OCI-LY1 (cell line): Measurements from ENCODE around the gene BABAM2.

Source experiments
- H2AFZ ChIP-seq: fragments of 200-600 bp; sonication (generic), shearing (Covaris generic); 2 replicates; pipeline ENCODE4 v1.6.0; 2014; ENCODE audit warnings: antibody characterized with exemption, mild to moderate bottlenecking, low read length
- H3F3A ChIP-seq: fragments of 200-600 bp; sonication (generic), shearing (Covaris generic); 2 replicates; pipeline ENCODE4 v1.6.0; 2014; ENCODE audit warnings: mild to moderate bottlenecking, antibody characterized with exemption, low read length, moderate library complexity; ENCODE audit not compliant: insufficient read depth
- H3K27ac ChIP-seq: fragments of 200-600 bp; sonication (generic); 2 replicates; pipeline ENCODE4 v1.5.1; 2014; ENCODE audit warnings: low read length, mixed run types, mild to moderate bottlenecking, low read depth; ENCODE audit not compliant: poor library complexity, severe bottlenecking
- H3K27me3 ChIP-seq: fragments of 200-600 bp; sonication (generic); 2 replicates; pipeline ENCODE4 v1.6.0; 2014; ENCODE audit warnings: antibody characterized with exemption, mild to moderate bottlenecking, low read length, moderate library complexity; ENCODE audit not compliant: insufficient read depth
- H3K36me3 ChIP-seq: fragments of 200-600 bp; sonication (generic); 2 replicates; pipeline ENCODE4 v1.6.1; 2014; ENCODE audit warnings: mild to moderate bottlenecking, antibody characterized with exemption, low read length, moderate library complexity, mixed read lengths; ENCODE audit not compliant: insufficient read depth
- H3K4me1 ChIP-seq: fragments of 200-600 bp; sonication (generic); 2 replicates; pipeline ENCODE4 v1.5.1; 2014; ENCODE audit warnings: mild to moderate bottlenecking, low read length, moderate library complexity; ENCODE audit not compliant: insufficient read depth, severe bottlenecking
- H3K4me2 ChIP-seq: fragments of 200-600 bp; sonication (generic), shearing (Covaris generic); 2 replicates; pipeline ENCODE4 v1.6.1; 2014; ENCODE audit warnings: low read length
- H3K4me3 ChIP-seq: fragments of 200-600 bp; sonication (generic); 2 replicates; pipeline ENCODE4 v1.5.1; 2014; ENCODE audit warnings: low read length, low read depth, mild to moderate bottlenecking, mixed read lengths; ENCODE audit not compliant: poor library complexity, severe bottlenecking
- H3K79me2 ChIP-seq: fragments of 200-600 bp; shearing (Covaris generic); 2 replicates; pipeline ENCODE4 v1.6.1; 2016; ENCODE audit warnings: mixed run types, low read length, mixed read lengths; ENCODE audit not compliant: insufficient read depth
- H3K9ac ChIP-seq: fragments of 200-600 bp; sonication (generic), shearing (Covaris generic); 2 replicates; pipeline ENCODE4 v1.6.1; 2014; ENCODE audit warnings: mild to moderate bottlenecking, low read length, mixed read lengths
- H3K9me2 ChIP-seq: fragments of 200-600 bp; sonication (generic), shearing (Covaris generic); 2 replicates; pipeline ENCODE4 v1.6.1; 2014; ENCODE audit warnings: low read depth, mild to moderate bottlenecking, low read length, mixed read lengths
- H3K9me3 ChIP-seq: fragments of 200-600 bp; shearing (Covaris generic); 2 replicates; pipeline ENCODE4 v1.6.1; 2014; ENCODE audit warnings: low read length, mixed read lengths
- H4K20me1 ChIP-seq: fragments of 200-600 bp; sonication (generic), shearing (Covaris generic); 2 replicates; pipeline ENCODE4 v1.6.0; 2016; ENCODE audit warnings: mild to moderate bottlenecking, low read length; ENCODE audit not compliant: insufficient read depth
- CTCF ChIP-seq: fragments of 200-600 bp; sonication (generic), shearing (Covaris generic); IDR thresholded peaks from 2 replicates; pipeline ENCODE4 v1.5.1; 2017; ENCODE audit warnings: mild to moderate bottlenecking, antibody characterized with exemption, low read length, moderate library complexity, mixed read lengths
- EZH2 ChIP-seq: fragments of 200-600 bp; sonication (generic), shearing (Covaris generic); IDR thresholded peaks from 2 replicates; pipeline ENCODE4 v1.8.0; 2017; ENCODE audit warnings: borderline replicate concordance, mixed run types, mild to moderate bottlenecking, antibody characterized with exemption, low read length, moderate library complexity, mixed read lengths

BABAM2 gene

GRCh38 chr2:28239207-28239606 lies 348.7 kb downstream of the BABAM2 start:
- no peak overlapping the region for H3K9ac ChIP-seq
- no peaks in the 10 kb centered on the region for H3K36me3 ChIP-seq
- no peaks in the 10 kb centered on the region for H3F3A ChIP-seq
- H3K4me2 ChIP-seq: no peak overlapping the region
- no peaks in the 10 kb centered on the region for H3K4me1 ChIP-seq
- no peaks in the 10 kb centered on the region for H3K79me2 ChIP-seq
- TF ChIP-seq CTCF (no peak), EZH2 (no peak)
- H3K9me2 ChIP-seq: no peaks in the 10 kb centered on the region
- no peak overlapping the region for H3K27ac ChIP-seq
- H3K4me3 ChIP-seq: no peak overlapping the region
- H2AFZ ChIP-seq: no peak overlapping the region
- H4K20me1 ChIP-seq: no peaks in the 10 kb centered on the region
- H3K27me3 ChIP-seq: no peaks in the 10 kb centered on the region
- no peaks in the 10 kb centered on the region for H3K9me3 ChIP-seq

- Histone ChIP-seq H3K27me3 (no peaks in the 10 kb centered on the region), H3K9ac (no peak overlapping the region), H3K79me2 (no peaks in the 10 kb centered on the region), H2AFZ (no peak overlapping the region), H3K4me3 (no peak overlapping the region), H3K9me3 (no peaks in the 10 kb centered on the region), H3K27ac (no peak overlapping the region), H3K36me3 (no peaks in the 10 kb centered on the region), H3F3A (no peaks in the 10 kb centered on the region), H3K4me2 (no peak overlapping the region), H3K4me1 (no peaks in the 10 kb centered on the region), H3K9me2 (no peaks in the 10 kb centered on the region), H4K20me1 (no peaks in the 10 kb centered on the region)
- TF ChIP-seq EZH2 (no peak), CTCF (no peak)
Measured at GRCh38 chr2:28240937-28241336, 350.4 kb downstream of the BABAM2 start.

GRCh38 chr2:28247290-28247689 lies 356.8 kb downstream of the BABAM2 start:
- Histone ChIP-seq H3K79me2 (no peaks in the 10 kb centered on the region), H3K4me1 (no peaks in the 10 kb centered on the region), H3K4me3 (no peak overlapping the region), H3K9me2 (no peaks in the 10 kb centered on the region), H3K36me3 (no peaks in the 10 kb centered on the region), H4K20me1 (no peaks in the 10 kb centered on the region), H2AFZ (no peak overlapping the region), H3F3A (no peaks in the 10 kb centered on the region), H3K27me3 (no peaks in the 10 kb centered on the region), H3K4me2 (no peak overlapping the region), H3K27ac (no peak overlapping the region), H3K9me3 (no peaks in the 10 kb centered on the region), H3K9ac (no peak overlapping the region)
- no peak for TF ChIP-seq CTCF
- TF ChIP-seq EZH2: no peak
